ENCODE results near the gene AKR1B15. TPM values are rescaled to one million over a fixed set of nuclear protein-coding genes. Genes with fewer than 3 reads are reported as not detected.

Gene AKR1B15
- total and polyA plus RNA-seq, 2 experiments from 2014 or later: not detected

DNA sequence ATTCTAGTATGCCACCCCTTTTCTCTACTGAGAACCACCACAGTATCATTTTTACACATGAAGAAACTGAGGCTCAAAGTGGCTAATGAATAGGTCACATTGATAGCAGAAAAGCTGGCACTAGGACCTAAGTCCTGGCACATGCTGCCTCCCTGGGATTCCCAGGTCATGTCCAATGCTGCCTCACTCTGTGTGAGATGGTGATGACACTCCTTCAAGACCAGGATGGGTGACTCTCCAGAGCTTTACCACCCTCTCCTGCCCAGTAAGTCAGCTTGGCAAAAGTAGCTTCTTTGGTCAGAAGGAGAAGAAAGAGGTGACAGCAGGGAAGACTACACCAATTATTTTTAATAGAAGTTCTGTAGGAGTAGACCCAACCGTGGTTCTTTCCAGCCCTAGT is 34.8 kb upstream of the AKR1B15 start:
- Histone ChIP-seq H3K9me2 (ENCODE audit: insufficient read depth) (no peaks in the 10 kb centered on the region), H3K36me3 (ENCODE audit: insufficient read depth) (no peaks in the 10 kb centered on the region), H3F3A (replicated peaks; ENCODE audit: low read depth) (no peaks in the 10 kb centered on the region), H4K20me1 (replicated peaks; ENCODE audit: insufficient read depth) (no peaks in the 10 kb centered on the region), H2AFZ (no peak overlapping the region), H3K27ac (ENCODE audit: low read depth) (no peak overlapping the region), H3K4me1 (ENCODE audit: insufficient read depth) (no peaks in the 10 kb centered on the region), H3K4me2 (no peak overlapping the region), H3K79me2 (replicated peaks; ENCODE audit: insufficient read depth) (no peaks in the 10 kb centered on the region), H3K27me3 (ENCODE audit: insufficient read depth) (no peaks in the 10 kb centered on the region), H3K4me3 (no peak overlapping the region)
- Mint-ChIP-seq H3K9me3 (no peaks in the 10 kb centered on the region; the same call in 2 of the 3 replicates), H3K27me3 (ENCODE audit: insufficient read depth, low read depth, poor library complexity) (no peaks in the 10 kb centered on the region), H3K27ac (no peak overlapping the region), H3K36me3 (ENCODE audit: low read depth) (no peaks in the 10 kb centered on the region), H3K4me1 (peaks cover 4% of the 10 kb centered on the region; the same call in 2 of the 3 replicates), H3K4me3 (no peak overlapping the region)
- DNase-seq (ENCODE audit: low spot score) (no peak), ATAC-seq (no peak; the same call in 1 of the 3 replicates)
- no peak for TF ChIP-seq EZH2 (IDR thresholded peaks at IDR 0.05; ENCODE audit: low read depth, unreplicated experiment)
- no peak for TF ChIP-seq ZNF331 (CRISPR knock-in tag; IDR thresholded peaks at IDR 0.05; ENCODE audit: low read depth)
- TF ChIP-seq, protein P1, sequence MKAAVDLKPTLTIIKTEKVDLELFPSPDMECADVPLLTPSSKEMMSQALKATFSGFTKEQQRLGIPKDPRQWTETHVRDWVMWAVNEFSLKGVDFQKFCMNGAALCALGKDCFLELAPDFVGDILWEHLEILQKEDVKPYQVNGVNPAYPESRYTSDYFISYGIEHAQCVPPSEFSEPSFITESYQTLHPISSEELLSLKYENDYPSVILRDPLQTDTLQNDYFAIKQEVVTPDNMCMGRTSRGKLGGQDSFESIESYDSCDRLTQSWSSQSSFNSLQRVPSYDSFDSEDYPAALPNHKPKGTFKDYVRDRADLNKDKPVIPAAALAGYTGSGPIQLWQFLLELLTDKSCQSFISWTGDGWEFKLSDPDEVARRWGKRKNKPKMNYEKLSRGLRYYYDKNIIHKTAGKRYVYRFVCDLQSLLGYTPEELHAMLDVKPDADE (IDR thresholded peaks at IDR 0.05): no peak
- TF ChIP-seq, protein P2, sequence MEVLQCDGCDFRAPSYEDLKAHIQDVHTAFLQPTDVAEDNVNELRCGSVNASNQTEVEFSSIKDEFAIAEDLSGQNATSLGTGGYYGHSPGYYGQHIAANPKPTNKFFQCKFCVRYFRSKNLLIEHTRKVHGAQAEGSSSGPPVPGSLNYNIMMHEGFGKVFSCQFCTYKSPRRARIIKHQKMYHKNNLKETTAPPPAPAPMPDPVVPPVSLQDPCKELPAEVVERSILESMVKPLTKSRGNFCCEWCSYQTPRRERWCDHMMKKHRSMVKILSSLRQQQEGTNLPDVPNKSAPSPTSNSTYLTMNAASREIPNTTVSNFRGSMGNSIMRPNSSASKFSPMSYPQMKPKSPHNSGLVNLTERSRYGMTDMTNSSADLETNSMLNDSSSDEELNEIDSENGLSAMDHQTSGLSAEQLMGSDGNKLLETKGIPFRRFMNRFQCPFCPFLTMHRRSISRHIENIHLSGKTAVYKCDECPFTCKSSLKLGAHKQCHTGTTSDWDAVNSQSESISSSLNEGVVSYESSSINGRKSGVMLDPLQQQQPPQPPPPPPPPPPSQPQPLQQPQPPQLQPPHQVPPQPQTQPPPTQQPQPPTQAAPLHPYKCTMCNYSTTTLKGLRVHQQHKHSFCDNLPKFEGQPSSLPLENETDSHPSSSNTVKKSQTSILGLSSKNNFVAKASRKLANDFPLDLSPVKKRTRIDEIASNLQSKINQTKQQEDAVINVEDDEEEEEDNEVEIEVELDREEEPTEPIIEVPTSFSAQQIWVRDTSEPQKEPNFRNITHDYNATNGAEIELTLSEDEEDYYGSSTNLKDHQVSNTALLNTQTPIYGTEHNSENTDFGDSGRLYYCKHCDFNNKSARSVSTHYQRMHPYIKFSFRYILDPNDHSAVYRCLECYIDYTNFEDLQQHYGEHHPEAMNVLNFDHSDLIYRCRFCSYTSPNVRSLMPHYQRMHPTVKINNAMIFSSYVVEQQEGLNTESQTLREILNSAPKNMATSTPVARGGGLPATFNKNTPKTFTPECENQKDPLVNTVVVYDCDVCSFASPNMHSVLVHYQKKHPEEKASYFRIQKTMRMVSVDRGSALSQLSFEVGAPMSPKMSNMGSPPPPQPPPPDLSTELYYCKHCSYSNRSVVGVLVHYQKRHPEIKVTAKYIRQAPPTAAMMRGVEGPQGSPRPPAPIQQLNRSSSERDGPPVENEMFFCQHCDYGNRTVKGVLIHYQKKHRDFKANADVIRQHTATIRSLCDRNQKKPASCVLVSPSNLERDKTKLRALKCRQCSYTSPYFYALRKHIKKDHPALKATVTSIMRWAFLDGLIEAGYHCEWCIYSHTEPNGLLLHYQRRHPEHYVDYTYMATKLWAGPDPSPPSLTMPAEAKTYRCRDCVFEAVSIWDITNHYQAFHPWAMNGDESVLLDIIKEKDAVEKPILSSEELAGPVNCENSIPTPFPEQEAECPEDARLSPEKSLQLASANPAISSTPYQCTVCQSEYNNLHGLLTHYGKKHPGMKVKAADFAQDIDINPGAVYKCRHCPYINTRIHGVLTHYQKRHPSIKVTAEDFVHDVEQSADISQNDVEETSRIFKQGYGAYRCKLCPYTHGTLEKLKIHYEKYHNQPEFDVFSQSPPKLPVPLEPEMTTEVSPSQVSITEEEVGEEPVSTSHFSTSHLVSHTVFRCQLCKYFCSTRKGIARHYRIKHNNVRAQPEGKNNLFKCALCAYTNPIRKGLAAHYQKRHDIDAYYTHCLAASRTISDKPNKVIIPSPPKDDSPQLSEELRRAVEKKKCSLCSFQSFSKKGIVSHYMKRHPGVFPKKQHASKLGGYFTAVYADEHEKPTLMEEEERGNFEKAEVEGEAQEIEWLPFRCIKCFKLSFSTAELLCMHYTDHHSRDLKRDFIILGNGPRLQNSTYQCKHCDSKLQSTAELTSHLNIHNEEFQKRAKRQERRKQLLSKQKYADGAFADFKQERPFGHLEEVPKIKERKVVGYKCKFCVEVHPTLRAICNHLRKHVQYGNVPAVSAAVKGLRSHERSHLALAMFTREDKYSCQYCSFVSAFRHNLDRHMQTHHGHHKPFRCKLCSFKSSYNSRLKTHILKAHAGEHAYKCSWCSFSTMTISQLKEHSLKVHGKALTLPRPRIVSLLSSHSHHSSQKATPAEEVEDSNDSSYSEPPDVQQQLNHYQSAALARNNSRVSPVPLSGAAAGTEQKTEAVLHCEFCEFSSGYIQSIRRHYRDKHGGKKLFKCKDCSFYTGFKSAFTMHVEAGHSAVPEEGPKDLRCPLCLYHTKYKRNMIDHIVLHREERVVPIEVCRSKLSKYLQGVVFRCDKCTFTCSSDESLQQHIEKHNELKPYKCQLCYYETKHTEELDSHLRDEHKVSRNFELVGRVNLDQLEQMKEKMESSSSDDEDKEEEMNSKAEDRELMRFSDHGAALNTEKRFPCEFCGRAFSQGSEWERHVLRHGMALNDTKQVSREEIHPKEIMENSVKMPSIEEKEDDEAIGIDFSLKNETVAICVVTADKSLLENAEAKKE (CRISPR knock-in tag; IDR thresholded peaks at IDR 0.05): no peak
- TF ChIP-seq CREB1 (CRISPR knock-in tag; IDR thresholded peaks at IDR 0.05; ENCODE audit: low read depth): no peak
- TF ChIP-seq STAT1 (IDR thresholded peaks at IDR 0.05; ENCODE audit: unreplicated experiment): no peak
- no peak for TF ChIP-seq REST (IDR thresholded peaks at IDR 0.05; ENCODE audit: unreplicated experiment)
- TF ChIP-seq ZNF114 (CRISPR knock-in tag; IDR thresholded peaks at IDR 0.05): no peak
- TF ChIP-seq EZH2phosphoT487 (IDR thresholded peaks at IDR 0.05; ENCODE audit: unreplicated experiment): no peak
- no peak for TF ChIP-seq JUNB (IDR thresholded peaks at IDR 0.05; ENCODE audit: unreplicated experiment)
- TF ChIP-seq, protein P3, sequence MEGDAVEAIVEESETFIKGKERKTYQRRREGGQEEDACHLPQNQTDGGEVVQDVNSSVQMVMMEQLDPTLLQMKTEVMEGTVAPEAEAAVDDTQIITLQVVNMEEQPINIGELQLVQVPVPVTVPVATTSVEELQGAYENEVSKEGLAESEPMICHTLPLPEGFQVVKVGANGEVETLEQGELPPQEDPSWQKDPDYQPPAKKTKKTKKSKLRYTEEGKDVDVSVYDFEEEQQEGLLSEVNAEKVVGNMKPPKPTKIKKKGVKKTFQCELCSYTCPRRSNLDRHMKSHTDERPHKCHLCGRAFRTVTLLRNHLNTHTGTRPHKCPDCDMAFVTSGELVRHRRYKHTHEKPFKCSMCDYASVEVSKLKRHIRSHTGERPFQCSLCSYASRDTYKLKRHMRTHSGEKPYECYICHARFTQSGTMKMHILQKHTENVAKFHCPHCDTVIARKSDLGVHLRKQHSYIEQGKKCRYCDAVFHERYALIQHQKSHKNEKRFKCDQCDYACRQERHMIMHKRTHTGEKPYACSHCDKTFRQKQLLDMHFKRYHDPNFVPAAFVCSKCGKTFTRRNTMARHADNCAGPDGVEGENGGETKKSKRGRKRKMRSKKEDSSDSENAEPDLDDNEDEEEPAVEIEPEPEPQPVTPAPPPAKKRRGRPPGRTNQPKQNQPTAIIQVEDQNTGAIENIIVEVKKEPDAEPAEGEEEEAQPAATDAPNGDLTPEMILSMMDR (conservative IDR thresholded peaks at IDR 0.05; ENCODE audit: low read depth in 2 of 2): no peak
- no peak for TF ChIP-seq POLR2AphosphoS5 (IDR thresholded peaks at IDR 0.05; ENCODE audit: low read depth)
- no peak for TF ChIP-seq NANOG (IDR thresholded peaks at IDR 0.05; ENCODE audit: borderline replicate concordance)
